Natural killer cell (primary cell): ENCODE results near the gene SLC25A22. TPM values are rescaled to one million over a fixed set of nuclear protein-coding genes. Genes with fewer than 3 reads are reported as not detected.

Experiments
- ATAC-seq, 3 donors: fragments of 150-1000 bp in 2 of 3; fragments of 200-7000 bp in 1 of 3; cut with Tn5 transposase; 1 replicate in 1 of 3; 2 replicates in 2 of 3; pipeline ENCODE4 v1.10.0; 2021; ENCODE audit warnings: mild to moderate bottlenecking in 2 of 3, moderate library complexity in 2 of 3
- DNase-seq, 2 donors: peaks; one replicate each; pipeline versions ENCODE4 v3.0.0 to v3.0.0-alpha.2; 2013 to 2021; ENCODE audit warnings: mixed read lengths in 1 of 2
- H3K27ac ChIP-seq: one replicate; pipeline ENCODE4 v1.5.1; 2013; ENCODE audit warnings: mild to moderate bottlenecking, low read length
- H3K27me3 ChIP-seq: one replicate; pipeline ENCODE4 v1.6.1; 2013; ENCODE audit warnings: low read length; ENCODE audit not compliant: control insufficient read depth, insufficient read depth
- H3K36me3 ChIP-seq: one replicate; pipeline ENCODE4 v1.6.1; 2013; ENCODE audit warnings: low read length; ENCODE audit not compliant: control insufficient read depth, insufficient read depth
- H3K4me1 ChIP-seq: one replicate; pipeline ENCODE4 v1.6.1; 2013; ENCODE audit warnings: low read length; ENCODE audit not compliant: control insufficient read depth, insufficient read depth
- H3K4me3 ChIP-seq: one replicate; pipeline ENCODE4 v1.5.1; 2013; ENCODE audit warnings: low read length
- H3K9me3 ChIP-seq: one replicate; pipeline ENCODE4 v1.6.1; 2013; ENCODE audit warnings: low read length; ENCODE audit not compliant: control insufficient read depth, insufficient read depth
- H3K27ac Mint-ChIP-seq, 2 donors: one replicate each; pipeline ENCODE4 v1.8.0; 2022; ENCODE audit warnings: mild to moderate bottlenecking in 2 of 2, mixed read lengths in 2 of 2, moderate library complexity in 1 of 2
- H3K27me3 Mint-ChIP-seq, 2 donors: one replicate each; pipeline ENCODE4 v1.8.0; 2022; ENCODE audit warnings: low read depth in 2 of 2, mixed read lengths in 2 of 2
- H3K36me3 Mint-ChIP-seq: one replicate; pipeline ENCODE4 v1.8.0; 2022; ENCODE audit warnings: mixed read lengths
- H3K4me1 Mint-ChIP-seq, 2 donors: one replicate each; pipeline ENCODE4 v1.8.0; 2022; ENCODE audit warnings: mixed read lengths in 2 of 2
- H3K4me3 Mint-ChIP-seq: one replicate; pipeline ENCODE4 v1.8.0; 2022; ENCODE audit warnings: mild to moderate bottlenecking, moderate library complexity, mixed read lengths
- H3K9me3 Mint-ChIP-seq, 2 donors: one replicate each; pipeline ENCODE4 v1.8.0; 2022; ENCODE audit warnings: mixed read lengths in 2 of 2
- CTCF ChIP-seq: fragments of 200-600 bp; IDR thresholded peaks from one replicate; pipeline ENCODE4 v1.8.0; 2022; ENCODE audit warnings: antibody characterized with exemption
- WGBS: methylation state at CpG from one replicate; pipeline ENCODE4 v1.1.7; 2013; ENCODE audit warnings: missing lambda C conversion rate; ENCODE audit not compliant: insufficient coverage; 5-methylcytosine and 5-hydroxymethylcytosine counted together
- intact Hi-C: fragments of 100-400 bp; cut with micrococcal nuclease; formaldehyde crosslinking; loops from one replicate; pipeline ENCODE4 v1.14.2; 2022
- total RNA-seq, 4 donors: library from RNA; stranded (reverse); fragments of 120-200 nt in 1 of 4; gene quantifications; one replicate each; pipeline versions ENCODE4 v1.2.3 to v1.2.4, GENCODE V29; 2013 to 2022

Gene SLC25A22
- total RNA-seq, 3 donors from 2014 or later (not counting 1 experiment from before 2014, with no cell fraction given), result 22.8 to 34.6 (median 31.5) TPM

GRCh38 chr11:819943-820649 is 22.0 kb upstream of the SLC25A22 start:
- 3% methylated on average over 47 of the region's 47 CpGs for WGBS

GRCh38 chr11:819129-819931 is 21.2 kb upstream of the SLC25A22 start:
- H3K4me3 ChIP-seq, result peak overlapping the region; percentile 59
- H3K4me1 Mint-ChIP-seq, result peaks cover 0 to 17% of the 10 kb centered on the region in 2 donors
- no peaks in the 10 kb centered on the region for H3K27me3 ChIP-seq
- no peaks in the 10 kb centered on the region for H3K9me3 ChIP-seq
- peak overlapping the region; percentile 81 for H3K27ac ChIP-seq
- TF ChIP-seq CTCF, result peak; percentile 11
- H3K9me3 Mint-ChIP-seq, result no peaks in the 10 kb centered on the region
- H3K36me3 ChIP-seq, result peaks cover 5% of the 10 kb centered on the region
- peak; percentile 76 to 90 (median 79) for ATAC-seq
- intact Hi-C loops, result loop anchor here (1.0 kb wide), 1 partner anchor 10 kb away; the partner anchor contains the start of gene RPLP2
- H3K36me3 Mint-ChIP-seq, result no peaks in the 10 kb centered on the region
- under 1% methylated on average over 96 of the region's 96 CpGs for WGBS
- peak overlapping the region; percentile 90 for H3K4me3 Mint-ChIP-seq
- peak overlapping the region; percentile 81 to 88 for H3K27ac Mint-ChIP-seq
- no peaks in the 10 kb centered on the region for H3K27me3 Mint-ChIP-seq
- H3K4me1 ChIP-seq, result peaks cover 33% of the 10 kb centered on the region
- DNase-seq, result peak; percentile 94

More at GRCh38 chr11:819943-820649, 22.0 kb upstream of the SLC25A22 start:
- Mint-ChIP-seq H3K27ac (peak overlapping the region; percentile 81 to 88), H3K4me3 (peak overlapping the region; percentile 90), H3K36me3 (no peaks in the 10 kb centered on the region), H3K4me1 (peaks cover 0 to 17% of the 10 kb centered on the region in 2 donors), H3K9me3 (no peaks in the 10 kb centered on the region), H3K27me3 (no peaks in the 10 kb centered on the region)
- intact Hi-C loops, result loop anchor here (1.0 kb wide), 1 partner anchor 11 kb away; the partner anchor contains the start of gene RPLP2
- Histone ChIP-seq H3K27me3 (no peaks in the 10 kb centered on the region), H3K36me3 (peaks cover 9% of the 10 kb centered on the region), H3K4me3 (peak overlapping the region; percentile 59), H3K9me3 (no peaks in the 10 kb centered on the region), H3K4me1 (peaks cover 33% of the 10 kb centered on the region), H3K27ac (peak overlapping the region; percentile 81)
- no peak for TF ChIP-seq CTCF
- DNase-seq, result peak; percentile 95 to 96
- ATAC-seq, result peak; percentile 77 to 88 (median 78)

GRCh38 chr11:818396-819128 is 20.5 kb upstream of the SLC25A22 start, which contains the start of gene PNPLA2:
PNPLA2 (plus strand) TSS chr11:818914; CDS start chr11:819719, 805 bp downstream.
- DNase-seq, result no peak
- Histone ChIP-seq H3K36me3 (peaks cover 9% of the 10 kb centered on the region), H3K9me3 (no peaks in the 10 kb centered on the region), H3K27me3 (no peaks in the 10 kb centered on the region), H3K4me1 (peaks cover 33% of the 10 kb centered on the region), H3K4me3 (peak within 1 kb of the TSS; percentile 59), H3K27ac (peak within 1 kb of the TSS; percentile 81)
- WGBS, result 41% methylated on average over 19 of the region's 20 CpGs
- H3K27me3 Mint-ChIP-seq, result no peaks in the 10 kb centered on the region
- no peaks in the 10 kb centered on the region for H3K9me3 Mint-ChIP-seq
- peaks cover 0 to 17% of the 10 kb centered on the region in 2 donors for H3K4me1 Mint-ChIP-seq
- H3K4me3 Mint-ChIP-seq, result peak within 1 kb of the TSS; percentile 90
- no peak for ATAC-seq
- no peak for TF ChIP-seq CTCF
- intact Hi-C loops, result loop anchor here (1.0 kb wide), 1 partner anchor 9 kb away; the partner anchor contains the start of gene RPLP2
- H3K36me3 Mint-ChIP-seq, result no peaks in the 10 kb centered on the region
- peak within 1 kb of the TSS; percentile 81 to 88 for H3K27ac Mint-ChIP-seq
